ENCODE results near the gene HTR5A. TPM values are rescaled to one million over a fixed set of nuclear protein-coding genes. Genes with fewer than 3 reads are reported as not detected.
"Not testable (repeated sequence)": the region's sequence is repeated elsewhere in the genome, so short reads cannot be mapped to it uniquely, and the experiment has no call there.

Gene HTR5A
- polyA plus RNA-seq (ENCODE audit: insufficient read length in 4 of 4), result under 1 TPM in 1 of 4 donors, not detected in 3; 0.06 TPM

DNA sequence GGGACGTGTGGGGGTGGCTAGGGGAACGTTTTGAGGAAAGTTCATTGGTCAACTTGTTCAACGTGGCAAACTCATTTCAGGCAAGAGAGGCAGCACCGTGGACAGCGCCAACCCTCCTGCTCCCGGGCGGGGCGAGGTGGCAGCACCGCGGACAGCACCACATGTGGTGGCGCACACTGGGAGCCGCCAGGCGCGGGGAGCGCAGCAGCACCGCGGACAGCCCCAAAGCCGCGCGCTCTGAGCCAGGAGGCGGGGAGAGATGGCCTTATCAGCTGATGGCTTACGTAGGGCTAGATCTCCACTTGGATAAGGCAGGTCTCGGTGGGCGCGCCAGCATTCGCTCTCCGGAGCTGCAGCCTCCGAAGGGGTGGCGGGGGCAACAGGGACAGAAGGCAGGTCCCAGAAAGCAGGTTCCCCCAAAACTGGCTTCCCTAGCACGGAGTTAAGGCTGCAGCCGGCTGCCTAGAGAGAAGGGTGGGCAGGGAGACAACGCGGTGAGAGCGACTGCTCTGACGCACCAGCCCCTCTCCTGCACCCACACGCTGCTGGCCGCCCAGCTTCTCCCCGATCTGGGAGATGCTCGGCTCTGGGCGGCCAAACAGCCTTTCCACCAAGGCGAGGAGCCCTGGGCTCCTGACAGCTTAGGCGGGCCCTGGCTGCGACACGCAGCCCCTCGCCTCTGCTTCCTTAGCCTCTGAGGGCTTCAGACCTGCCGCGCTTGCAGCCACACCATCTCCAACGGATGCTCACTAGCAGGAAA, at the start of gene HTR5A:
Gene HTR5A (plus strand): TSS at position 333 of the 760 bp plus-strand sequence. CDS start 576 bp downstream, outside the sequence.
- peak; percentile 81 to 91 (median 86) for DNase-seq (ENCODE audit: low read depth in 4 of 4, low spot score in 3 of 4)

- no peak for DNase-seq (ENCODE audit: low read depth in 4 of 4, low spot score in 3 of 4)
These were observed 49.1 kb upstream of the HTR5A start for GRCh38 chr7:155020996-155021395.

- DNase-seq (ENCODE audit: low read depth in 4 of 4, low spot score in 3 of 4), result no peak
These were observed 48.4 kb upstream of the HTR5A start for GRCh38 chr7:155021699-155022145.

- DNase-seq (ENCODE audit: low read depth in 4 of 4, low spot score in 3 of 4), result no peak
These were observed 42.2 kb upstream of the HTR5A start for GRCh38 chr7:155027879-155028278.

- no peak for DNase-seq (ENCODE audit: low read depth in 4 of 4, low spot score in 3 of 4)
These were observed 37.1 kb upstream of the HTR5A start for GRCh38 chr7:155032978-155033377.

DNA sequence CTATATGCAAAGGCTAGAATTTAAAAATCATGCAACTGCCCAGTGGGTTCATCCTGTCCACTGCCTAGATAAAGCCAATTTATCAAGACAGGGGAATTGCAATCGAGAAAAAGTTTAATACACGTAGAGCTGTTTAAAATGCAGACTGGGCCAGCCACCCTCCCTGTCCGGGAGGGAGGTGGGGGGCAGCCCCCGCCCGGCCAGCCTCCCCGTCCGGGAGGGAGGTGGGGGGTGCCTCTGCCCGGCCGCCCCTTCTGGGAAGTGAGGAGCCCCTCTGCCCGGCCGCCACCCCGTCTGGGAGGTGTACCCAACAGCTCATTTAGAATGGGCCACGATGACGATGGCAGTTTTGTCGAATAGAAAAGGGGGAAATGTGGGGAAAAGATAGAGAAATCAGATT, 35.6 kb upstream of the HTR5A start:
- DNase-seq (ENCODE audit: low read depth in 4 of 4, low spot score in 3 of 4), result not testable (repeated sequence)

GRCh38 chr7:155038335-155038734, 31.8 kb upstream of the HTR5A start:
- DNase-seq (ENCODE audit: low read depth in 4 of 4, low spot score in 3 of 4), result no peak

GRCh38 chr7:155043756-155044155, 26.4 kb upstream of the HTR5A start:
- DNase-seq (ENCODE audit: low read depth in 4 of 4, low spot score in 3 of 4), result no peak

DNA sequence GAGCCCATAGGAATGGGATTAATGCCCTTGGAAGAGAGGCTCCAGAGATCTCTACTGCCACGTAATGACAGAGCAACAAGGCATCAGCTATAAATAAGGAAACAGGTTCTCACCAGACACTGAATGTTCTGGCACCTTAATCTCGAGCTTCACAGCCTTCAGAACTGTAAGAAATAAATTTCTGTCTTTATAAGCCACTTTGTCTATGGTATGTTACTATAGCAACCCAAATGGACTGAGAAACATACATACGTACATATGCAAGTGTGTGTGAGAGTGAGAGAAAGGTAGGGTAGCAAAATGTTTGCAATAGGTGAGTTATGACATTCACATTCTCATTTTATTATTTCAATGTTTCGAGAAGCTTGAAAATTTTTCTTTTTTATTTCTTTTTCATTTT, 22.1 kb upstream of the HTR5A start:
- DNase-seq (ENCODE audit: low read depth in 4 of 4, low spot score in 3 of 4), result no peak

DNA sequence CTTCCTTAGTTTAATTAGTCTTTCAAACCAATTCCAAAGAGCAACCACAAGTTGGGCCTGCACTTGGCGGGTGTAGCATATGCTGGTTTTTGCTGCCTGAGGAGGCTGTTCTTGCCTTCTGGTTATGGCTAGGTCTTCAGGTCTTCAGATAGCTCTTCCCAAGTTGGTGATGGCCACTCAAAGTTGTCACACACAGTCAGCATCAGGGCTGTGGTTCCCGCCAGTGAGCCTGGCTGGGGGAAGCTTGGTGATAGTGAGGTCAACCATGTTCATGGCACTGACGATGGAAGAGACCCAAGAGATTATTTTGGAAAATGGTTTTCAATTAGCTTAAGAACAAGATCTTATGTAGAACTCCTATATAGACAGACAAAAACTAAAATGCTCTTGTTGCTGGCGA, 18.8 kb upstream of the HTR5A start:
- no peak for DNase-seq (ENCODE audit: low read depth in 4 of 4, low spot score in 3 of 4)

GRCh38 chr7:155053002-155053401, 17.1 kb upstream of the HTR5A start:
- DNase-seq (ENCODE audit: low read depth in 4 of 4, low spot score in 3 of 4), result no peak

- DNase-seq (ENCODE audit: low read depth in 4 of 4, low spot score in 3 of 4), result no peak
These were observed 15.4 kb upstream of the HTR5A start for GRCh38 chr7:155054761-155055160.

GRCh38 chr7:155057076-155057475, 13.0 kb upstream of the HTR5A start:
- no peak for DNase-seq (ENCODE audit: low read depth in 4 of 4, low spot score in 3 of 4)

DNA sequence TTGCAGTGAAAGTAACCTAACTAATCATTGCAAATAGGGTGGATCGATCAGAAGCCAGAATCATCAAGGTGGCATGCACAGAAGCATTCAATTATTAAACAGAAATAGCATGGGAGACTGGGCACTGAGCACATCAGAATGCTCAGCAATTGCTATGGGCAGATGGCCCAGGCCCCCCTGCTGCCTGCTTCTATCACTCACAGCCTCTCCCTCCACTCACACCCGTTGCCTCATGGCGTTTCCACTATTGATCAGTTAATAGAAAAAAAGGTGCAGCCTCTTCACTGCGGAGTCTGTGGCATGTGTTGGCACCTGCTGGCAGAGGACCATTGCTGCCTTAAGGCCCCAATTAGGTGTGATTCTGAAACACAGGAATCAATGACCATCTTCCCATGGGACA, 11.2 kb upstream of the HTR5A start:
- no peak for DNase-seq (ENCODE audit: low read depth in 4 of 4, low spot score in 3 of 4)

DNA sequence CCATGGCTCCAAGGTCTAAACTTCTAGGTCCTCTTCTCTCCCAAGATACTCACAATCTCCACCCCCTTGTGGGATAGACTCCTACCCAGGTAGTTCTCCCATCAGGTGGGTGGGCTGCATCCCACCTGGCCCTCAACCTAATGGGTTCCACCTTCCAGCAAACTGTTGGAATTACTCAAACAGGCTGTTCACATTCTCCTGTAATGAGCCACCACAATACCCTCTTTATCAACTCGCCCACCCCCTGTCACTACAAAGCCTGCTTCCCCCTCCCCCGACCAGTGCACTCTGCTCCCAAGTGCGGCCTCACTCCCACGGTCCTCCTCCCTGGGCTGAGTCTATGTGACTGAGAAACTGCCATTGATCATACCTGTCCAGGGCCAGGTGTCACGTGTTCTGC, 10.4 kb upstream of the HTR5A start:
- no peak for DNase-seq (ENCODE audit: low read depth in 4 of 4, low spot score in 3 of 4)

DNA sequence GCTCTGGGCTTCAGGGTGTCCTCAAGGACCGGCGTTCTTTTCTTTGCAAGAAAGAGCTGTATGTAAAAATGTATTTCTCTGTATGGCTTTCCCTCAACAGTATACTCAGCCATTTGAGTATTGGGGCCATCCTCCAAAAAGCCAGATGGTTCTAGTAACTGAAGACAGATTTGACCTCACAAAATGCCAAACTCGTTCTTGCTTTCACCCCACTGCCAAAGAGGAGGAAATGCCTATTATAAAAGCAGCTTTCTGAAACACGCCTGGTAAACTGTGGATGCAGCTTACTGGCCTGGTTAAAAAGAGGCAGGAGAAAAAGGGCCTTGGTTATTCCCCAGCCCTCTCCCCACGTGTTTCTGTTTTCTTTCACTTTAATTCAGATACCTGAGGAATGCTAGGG, 7.7 kb upstream of the HTR5A start:
- DNase-seq (ENCODE audit: low read depth in 4 of 4, low spot score in 3 of 4), result no peak

- no peak for DNase-seq (ENCODE audit: low read depth in 4 of 4, low spot score in 3 of 4)
These were observed 5.9 kb upstream of the HTR5A start for GRCh38 chr7:155064186-155064585.

GRCh38 chr7:155066417-155066950, 3.6 kb upstream of the HTR5A start:
- no peak for DNase-seq (ENCODE audit: low read depth in 4 of 4, low spot score in 3 of 4)

GRCh38 chr7:155071121-155071651, 1.1 kb downstream of the HTR5A start:
- DNase-seq (ENCODE audit: low read depth in 4 of 4, low spot score in 3 of 4), result no peak

DNA sequence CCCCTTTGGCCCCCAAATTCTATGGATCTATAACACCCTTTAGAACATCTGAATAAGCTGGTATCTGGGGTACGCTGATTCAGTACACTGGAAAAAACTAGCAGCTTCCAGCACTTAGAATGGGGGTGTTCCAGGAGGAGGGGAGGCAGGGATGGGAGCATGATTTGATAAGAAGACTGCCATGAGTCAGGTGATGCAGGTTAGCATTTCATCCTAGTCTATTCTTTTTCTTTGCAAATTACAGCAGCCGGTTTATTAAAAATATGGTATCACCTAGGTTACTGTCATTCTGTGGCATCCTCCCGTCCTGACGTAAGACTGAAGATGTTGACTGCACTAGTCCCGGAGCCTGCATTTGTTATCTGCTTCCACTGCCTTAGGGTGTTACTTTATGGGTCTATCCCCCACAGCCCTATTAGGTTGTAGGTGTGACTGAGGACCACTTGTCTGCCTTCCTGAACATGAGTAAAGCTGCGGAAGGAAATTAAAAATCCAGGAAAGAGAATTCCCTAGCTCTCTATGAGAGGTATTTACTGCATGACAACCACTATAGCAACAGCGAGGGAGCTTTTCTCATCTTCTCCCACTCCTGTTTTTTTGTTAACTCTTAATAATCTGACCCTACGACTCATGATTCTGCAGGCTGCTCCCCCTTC, 1.9 kb downstream of the HTR5A start:
- no peak for DNase-seq (ENCODE audit: low read depth in 4 of 4, low spot score in 3 of 4)

- DNase-seq (ENCODE audit: low read depth in 4 of 4, low spot score in 3 of 4), result no peak
These were observed 3.8 kb downstream of the HTR5A start for GRCh38 chr7:155073922-155074321.

GRCh38 chr7:155084021-155084420, 13.9 kb downstream of the HTR5A start:
- DNase-seq (ENCODE audit: low read depth in 4 of 4, low spot score in 3 of 4), result no peak

Data from right renal pelvis (tissue), 4 donors.